HFFc6 (cell line): Measurements from ENCODE around the gene ATP6V0B. TPM values are rescaled to one million over a fixed set of nuclear protein-coding genes. Genes with fewer than 3 reads are reported as not detected.

Experiments
- DNase-seq: peaks from one replicate; pipeline ENCODE4 v3.0.0-alpha.2; 2018
- H3K27ac Mint-ChIP-seq: 2 replicates; pipeline ENCODE4 v1.8.0; 2020; ENCODE audit warnings: mild to moderate bottlenecking, mixed read lengths
- H3K27me3 Mint-ChIP-seq: 2 replicates; pipeline ENCODE4 v1.8.0; 2021; ENCODE audit warnings: mild to moderate bottlenecking, moderate library complexity, mixed read lengths; ENCODE audit not compliant: insufficient read depth
- H3K36me3 Mint-ChIP-seq: 2 replicates; pipeline ENCODE4 v1.8.0; 2021; ENCODE audit warnings: low read depth, mixed read lengths
- H3K4me1 Mint-ChIP-seq: 2 replicates; pipeline ENCODE4 v1.8.0; 2020; ENCODE audit warnings: low read depth, mixed read lengths
- H3K4me3 Mint-ChIP-seq: 2 replicates; pipeline ENCODE4 v1.8.0; 2020; ENCODE audit warnings: mild to moderate bottlenecking, moderate library complexity, mixed read lengths
- H3K9me3 Mint-ChIP-seq: 2 replicates; pipeline ENCODE4 v1.8.0; 2020; ENCODE audit warnings: mild to moderate bottlenecking, mixed read lengths
- total RNA-seq, 6 experiments: library from RNA; stranded (reverse); fragmentation: NEBNext Ultra II Directional; extraction: Animal tissue kit (Norgen Biotek cat#: 25700); gene quantifications; 2 replicates in 1 of 6; 3 replicates in 5 of 6; pipeline ENCODE4 v1.2.3, GENCODE V29; 2021
- TF ChIP-seq, protein P1 (sequence below): fragments of 200-600 bp; sonication (generic); IDR thresholded peaks from 2 replicates; pipeline ENCODE4 v1.5.0; 2021; ENCODE audit warnings: antibody characterized with exemption, mild to moderate bottlenecking

The ATP6V0B gene
- total RNA-seq, 6 experiments from 2014 or later: 145 to 191 (median 155) TPM

GRCh38 chr1:43953361-43953760, 21.4 kb upstream of the ATP6V0B start:
- no peaks in the 10 kb centered on the region for H3K27me3 Mint-ChIP-seq
- no peak overlapping the region for H3K27ac Mint-ChIP-seq
- H3K36me3 Mint-ChIP-seq: peaks cover 18% of the 10 kb centered on the region
- no peak for DNase-seq
- no peak overlapping the region for H3K4me3 Mint-ChIP-seq
- TF ChIP-seq, protein P1, sequence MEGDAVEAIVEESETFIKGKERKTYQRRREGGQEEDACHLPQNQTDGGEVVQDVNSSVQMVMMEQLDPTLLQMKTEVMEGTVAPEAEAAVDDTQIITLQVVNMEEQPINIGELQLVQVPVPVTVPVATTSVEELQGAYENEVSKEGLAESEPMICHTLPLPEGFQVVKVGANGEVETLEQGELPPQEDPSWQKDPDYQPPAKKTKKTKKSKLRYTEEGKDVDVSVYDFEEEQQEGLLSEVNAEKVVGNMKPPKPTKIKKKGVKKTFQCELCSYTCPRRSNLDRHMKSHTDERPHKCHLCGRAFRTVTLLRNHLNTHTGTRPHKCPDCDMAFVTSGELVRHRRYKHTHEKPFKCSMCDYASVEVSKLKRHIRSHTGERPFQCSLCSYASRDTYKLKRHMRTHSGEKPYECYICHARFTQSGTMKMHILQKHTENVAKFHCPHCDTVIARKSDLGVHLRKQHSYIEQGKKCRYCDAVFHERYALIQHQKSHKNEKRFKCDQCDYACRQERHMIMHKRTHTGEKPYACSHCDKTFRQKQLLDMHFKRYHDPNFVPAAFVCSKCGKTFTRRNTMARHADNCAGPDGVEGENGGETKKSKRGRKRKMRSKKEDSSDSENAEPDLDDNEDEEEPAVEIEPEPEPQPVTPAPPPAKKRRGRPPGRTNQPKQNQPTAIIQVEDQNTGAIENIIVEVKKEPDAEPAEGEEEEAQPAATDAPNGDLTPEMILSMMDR: no peak
- no peaks in the 10 kb centered on the region for H3K9me3 Mint-ChIP-seq
- H3K4me1 Mint-ChIP-seq: peaks cover 27% of the 10 kb centered on the region

- Mint-ChIP-seq H3K4me1 (peaks cover 21% of the 10 kb centered on the region), H3K4me3 (no peak overlapping the region), H3K36me3 (peaks cover 23% of the 10 kb centered on the region), H3K27me3 (no peaks in the 10 kb centered on the region), H3K27ac (no peak overlapping the region), H3K9me3 (no peaks in the 10 kb centered on the region)
- TF ChIP-seq, protein P1: no peak
- DNase-seq: no peak
Observed at GRCh38 chr1:43954036-43954435, 20.7 kb upstream of the ATP6V0B start.

- no peak overlapping the region for H3K4me3 Mint-ChIP-seq
- H3K27me3 Mint-ChIP-seq: no peaks in the 10 kb centered on the region
- H3K4me1 Mint-ChIP-seq: peaks cover 9% of the 10 kb centered on the region
- peaks cover 17% of the 10 kb centered on the region for H3K36me3 Mint-ChIP-seq
- H3K9me3 Mint-ChIP-seq: no peaks in the 10 kb centered on the region
- H3K27ac Mint-ChIP-seq: no peak overlapping the region
- no peak for DNase-seq
- TF ChIP-seq, protein P1: no peak
Observed at GRCh38 chr1:43956234-43956633, 18.5 kb upstream of the ATP6V0B start.

- Mint-ChIP-seq H3K9me3 (no peaks in the 10 kb centered on the region), H3K36me3 (peaks cover 15% of the 10 kb centered on the region; the same call in 1 of the 2 replicates), H3K4me3 (no peak overlapping the region), H3K4me1 (no peaks in the 10 kb centered on the region), H3K27me3 (no peaks in the 10 kb centered on the region), H3K27ac (no peak overlapping the region)
- TF ChIP-seq, protein P1: no peak
- DNase-seq: no peak
Observed at GRCh38 chr1:43957407-43958040, 17.2 kb upstream of the ATP6V0B start.

GRCh38 chr1:43958351-43959255, 16.2 kb upstream of the ATP6V0B start:
- no peaks in the 10 kb centered on the region for H3K27me3 Mint-ChIP-seq
- H3K4me3 Mint-ChIP-seq: no peak overlapping the region
- no peaks in the 10 kb centered on the region for H3K4me1 Mint-ChIP-seq
- H3K27ac Mint-ChIP-seq: no peak overlapping the region
- H3K36me3 Mint-ChIP-seq: peaks cover 19% of the 10 kb centered on the region; the same call in 1 of the 2 replicates
- TF ChIP-seq, protein P1: no peak
- H3K9me3 Mint-ChIP-seq: no peaks in the 10 kb centered on the region
- no peak for DNase-seq
